Stimulated activated CD8-positive, alpha-beta memory T cell treated with anti-CD3 and anti-CD28 coated beads, Interleukin-12 subunit alpha, Interleukin-12 subunit beta, amount 100 ng/mL, for 1 hour (primary cell): ENCODE results near the gene TFDP1.
"Not testable (repeated sequence)": the region's sequence is repeated elsewhere in the genome, so short reads cannot be mapped to it uniquely, and the experiment has no call there.

Experiments
- DNase-seq: peaks from one replicate; pipeline ENCODE4 v3.0.0-alpha.2; 2020; ENCODE audit warnings: low read depth

TFDP1 gene

DNA sequence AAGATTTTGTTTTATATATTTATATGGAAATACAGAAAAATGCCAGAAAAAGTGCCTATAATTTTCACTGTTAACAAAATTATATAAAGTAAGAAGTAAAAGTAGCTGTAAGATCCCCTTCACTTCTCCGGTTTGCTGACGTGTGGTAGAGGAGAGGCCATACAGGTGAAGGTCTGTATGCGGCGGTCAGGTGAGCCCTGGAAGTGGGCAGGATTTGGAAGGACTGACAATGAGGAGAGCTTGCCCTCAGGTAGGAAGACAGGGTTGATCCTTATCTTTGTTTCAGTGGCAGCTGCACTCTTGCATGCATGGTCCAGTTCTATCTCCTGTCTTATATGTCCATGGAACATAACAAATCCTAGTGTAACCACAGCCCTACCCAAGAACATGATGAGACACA is 16.9 kb upstream of the TFDP1 start:
- no peak for DNase-seq

DNA sequence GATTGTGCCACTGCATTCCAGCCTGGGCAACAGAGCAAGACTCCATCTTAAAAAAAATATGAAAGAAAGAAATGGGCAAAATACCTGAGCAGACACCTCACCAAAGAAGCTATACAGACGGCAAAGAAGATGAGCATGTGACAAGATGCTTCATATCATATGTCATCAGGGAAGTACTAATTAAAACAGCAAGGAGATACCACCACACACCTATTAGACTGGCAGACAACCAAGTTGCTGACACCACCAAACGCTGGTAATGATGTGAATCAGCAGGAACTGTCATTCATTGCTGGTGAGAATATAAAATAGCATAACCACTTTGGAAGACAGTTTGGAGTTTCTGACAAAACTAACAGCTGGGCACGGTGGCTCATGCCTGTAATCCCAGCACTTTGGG is 11.5 kb upstream of the TFDP1 start:
- DNase-seq = no peak

DNA sequence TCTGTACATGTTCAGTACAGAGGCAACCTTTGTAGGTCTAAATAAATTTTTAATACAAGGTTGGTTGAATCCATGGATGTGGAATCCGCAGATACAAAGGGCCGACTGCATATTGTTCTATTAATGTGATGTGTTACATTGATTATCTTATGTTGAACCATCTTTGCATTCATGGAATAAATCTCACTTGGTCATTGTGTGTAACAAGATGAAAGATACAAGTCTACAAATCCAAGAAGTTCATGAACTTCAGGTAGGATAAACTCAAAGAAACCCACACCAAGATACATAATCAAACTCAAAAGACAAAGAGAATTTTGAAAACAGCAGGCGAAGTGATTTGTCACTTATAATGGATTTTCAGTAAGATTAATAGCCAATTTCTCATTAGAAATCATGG is 8.0 kb upstream of the TFDP1 start:
- DNase-seq = no peak

DNA sequence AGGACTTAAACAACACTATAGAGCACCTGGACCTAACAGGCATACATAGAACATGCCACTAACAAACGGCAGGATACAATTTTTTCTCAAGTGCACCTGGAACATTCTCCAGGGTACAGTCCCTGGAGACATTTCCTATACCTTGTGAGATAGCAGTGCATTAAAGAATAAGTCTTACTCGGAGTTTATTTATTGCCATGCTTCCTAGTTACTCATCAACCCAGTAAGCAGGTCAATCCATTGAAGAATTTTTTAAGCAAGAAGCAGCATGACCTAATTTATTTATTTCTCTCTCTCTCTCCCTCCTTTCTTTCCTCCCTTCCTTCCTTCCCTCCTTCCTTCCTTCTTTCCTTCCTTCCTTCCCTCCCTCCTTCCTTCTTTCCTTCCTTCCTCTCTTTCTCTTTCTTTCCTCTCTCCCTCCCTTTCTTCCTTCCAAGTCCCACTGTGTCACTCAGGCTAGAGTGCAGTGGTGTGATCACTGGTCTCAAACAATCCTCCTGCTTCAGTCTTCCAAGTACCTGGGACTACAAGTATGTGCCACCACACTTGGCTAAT is 6.6 kb upstream of the TFDP1 start:
- DNase-seq = no peak

DNA sequence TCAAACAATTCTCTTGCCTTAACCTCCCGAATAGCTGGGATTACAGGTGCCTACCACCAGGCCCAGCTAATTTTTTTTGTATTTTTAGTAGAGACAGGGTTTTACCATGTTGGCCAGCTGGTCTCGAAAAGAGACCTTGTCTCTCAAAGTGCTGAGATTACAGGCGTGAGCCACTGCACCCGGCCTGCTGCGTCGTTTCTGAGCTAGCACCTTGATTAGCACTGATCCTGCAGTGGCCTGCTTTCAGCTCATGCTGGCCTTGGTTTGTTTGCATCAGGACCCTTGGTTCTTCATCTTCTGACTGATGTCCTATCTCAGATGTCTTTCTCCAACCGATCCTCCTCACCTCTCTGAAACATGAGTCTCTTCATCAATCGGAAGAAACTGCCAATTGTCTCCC is 4.9 kb upstream of the TFDP1 start:
- DNase-seq = no peak

DNA sequence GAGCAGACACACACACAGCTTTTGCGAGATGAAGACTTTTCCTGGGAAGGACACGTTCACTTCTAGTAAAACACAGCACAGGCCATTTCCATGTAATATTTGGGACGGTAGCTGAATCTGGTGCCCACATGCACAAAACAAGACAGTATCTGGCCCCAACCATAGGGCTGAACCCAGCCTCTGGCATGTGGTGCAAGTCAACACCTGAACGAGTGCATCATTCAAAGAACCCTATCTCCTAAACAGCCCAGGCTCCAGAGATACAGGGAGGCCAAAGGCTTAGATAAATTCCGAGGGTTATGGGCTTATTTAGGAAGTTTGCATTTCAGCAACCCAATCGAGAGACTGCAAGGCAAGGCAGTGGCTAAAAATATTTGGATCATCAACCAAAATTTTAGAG is 2.7 kb upstream of the TFDP1 start:
- DNase-seq = no peak

DNA sequence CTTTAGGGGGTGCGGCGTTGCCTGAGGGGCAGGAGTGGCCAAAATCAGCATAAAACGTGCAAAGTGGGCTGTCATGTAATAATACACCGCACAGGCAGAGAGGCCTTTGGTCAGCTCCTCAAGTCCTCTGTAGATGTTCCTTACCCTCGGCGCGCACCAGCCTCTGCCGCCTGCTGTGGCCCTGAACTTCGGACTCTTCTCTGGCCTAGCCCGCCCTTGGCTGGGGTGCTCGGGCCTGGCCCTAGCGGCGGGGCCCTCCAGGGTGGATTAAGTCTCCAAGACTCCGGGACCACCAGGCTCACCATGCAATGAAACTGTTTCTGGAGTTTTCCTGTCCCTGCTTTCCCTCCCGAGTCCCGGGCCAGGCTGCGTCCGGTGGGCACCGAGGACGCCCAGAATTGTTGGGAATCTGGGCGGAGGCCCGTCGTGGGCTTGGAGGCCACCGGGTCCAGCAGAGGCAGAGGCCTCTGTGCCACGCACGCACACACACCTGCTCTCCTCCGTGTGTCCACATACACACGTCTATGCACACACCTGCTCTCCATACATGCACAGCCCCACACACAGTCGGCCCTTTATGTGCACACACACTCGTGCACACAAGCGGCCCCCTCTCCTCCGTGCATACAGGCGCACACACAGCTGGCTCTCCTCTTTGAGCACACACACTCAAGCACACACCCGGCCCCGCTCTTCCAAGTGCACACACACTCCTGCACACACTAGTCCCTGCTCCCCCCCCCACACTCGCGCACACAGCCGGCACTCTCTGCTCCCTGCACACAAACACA is 1.5 kb upstream of the TFDP1 start:
- DNase-seq = no peak

DNA sequence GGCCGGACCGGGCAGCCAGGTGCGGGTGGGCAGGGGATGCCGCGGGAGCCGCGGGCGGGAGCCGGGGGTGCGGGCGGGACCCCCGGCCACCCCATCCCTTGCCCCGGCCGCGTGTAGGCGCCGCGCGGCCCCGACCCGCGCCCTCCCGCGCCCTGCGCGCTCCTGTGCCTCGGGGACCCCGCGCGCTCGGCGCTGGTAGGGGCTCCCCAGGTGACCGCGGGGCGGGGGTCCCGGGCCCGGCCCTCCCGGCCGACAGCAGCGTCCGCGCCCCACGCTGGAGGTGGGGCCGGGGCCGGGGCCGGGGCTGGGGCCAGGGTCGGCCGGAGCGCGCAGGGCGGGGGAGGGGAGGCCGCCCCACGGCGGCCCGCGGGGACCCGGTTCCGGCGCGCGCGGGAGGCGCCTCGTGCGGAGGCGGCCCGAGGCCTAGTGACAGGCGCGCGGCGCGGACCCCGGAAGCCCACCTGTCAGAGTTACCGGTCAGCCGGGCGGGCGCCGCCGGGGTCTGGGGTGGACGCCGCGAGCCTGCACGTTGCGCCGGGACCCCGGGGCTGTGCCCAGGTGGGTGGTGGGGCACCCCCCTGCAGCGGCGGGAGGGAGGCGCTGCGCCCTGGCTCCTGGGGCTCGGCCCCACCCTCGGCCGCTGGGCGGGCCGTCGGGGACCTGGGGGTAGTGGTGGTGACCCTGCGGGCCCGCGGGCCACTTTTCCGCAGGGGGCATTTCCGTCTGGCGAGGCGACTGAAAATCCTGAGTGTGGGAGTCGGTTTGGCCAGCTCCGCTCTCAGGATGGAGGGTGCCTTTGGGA is 518 bp downstream of the TFDP1 start:
- DNase-seq = no peak

DNA sequence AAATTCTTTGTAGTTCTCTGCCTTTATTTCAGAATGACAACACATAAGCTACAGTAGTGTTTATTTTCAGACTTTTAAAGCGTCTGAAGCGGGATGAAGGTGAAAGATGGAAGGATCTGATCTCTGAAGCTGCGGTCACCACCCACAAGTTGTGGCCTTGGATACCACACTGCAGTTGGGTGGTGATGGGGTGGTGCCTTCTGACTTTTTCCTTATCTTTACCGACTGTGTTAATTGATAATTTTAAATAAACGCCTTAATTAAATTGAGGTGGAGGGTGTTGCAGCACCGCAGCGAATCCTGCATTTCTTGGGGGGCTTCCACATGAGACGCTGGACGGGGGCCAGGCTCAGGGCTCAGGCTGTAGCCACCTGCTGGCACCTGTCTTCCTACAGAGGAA is 1.3 kb downstream of the TFDP1 start:
- no peak for DNase-seq

DNA sequence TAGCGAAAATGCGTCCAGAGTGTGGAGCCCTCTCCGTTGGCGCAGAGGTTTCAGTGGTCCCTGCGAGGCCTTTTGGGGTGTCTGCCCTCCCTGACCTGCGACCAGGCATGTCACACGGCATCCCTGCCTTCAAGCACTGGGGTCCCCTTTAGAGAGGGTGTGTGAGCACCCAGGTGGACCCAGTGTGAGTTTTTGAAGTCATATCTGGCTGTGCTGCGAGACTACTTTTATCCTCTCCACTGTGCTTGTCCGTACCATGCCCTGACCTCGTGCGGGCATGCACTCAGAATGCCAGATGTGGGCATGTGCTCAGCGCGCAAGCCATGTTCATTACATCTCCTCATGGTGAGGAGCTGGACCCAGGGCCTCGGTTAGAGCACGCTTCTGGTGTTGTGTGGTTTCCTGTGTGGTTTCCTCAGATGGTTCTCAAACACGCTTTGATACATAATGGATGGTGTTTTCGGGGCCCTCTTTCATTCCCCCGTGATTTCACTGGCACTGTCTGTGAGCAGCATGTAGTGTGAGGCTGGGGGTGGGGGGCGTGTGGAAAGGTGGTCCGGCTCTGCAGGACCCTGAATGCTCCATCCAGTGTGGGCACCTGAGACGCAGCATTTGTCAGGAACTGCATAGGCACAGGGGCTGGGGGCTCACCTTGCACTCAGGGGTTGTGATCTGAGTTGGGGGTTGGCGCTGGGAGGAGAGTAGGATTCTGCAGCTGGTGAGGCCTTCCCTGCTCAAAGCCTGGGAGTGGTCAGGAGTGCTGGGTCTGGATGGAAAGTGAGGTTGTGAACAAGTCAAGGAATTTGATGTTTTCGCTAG is 2.3 kb downstream of the TFDP1 start:
- no peak for DNase-seq

DNA sequence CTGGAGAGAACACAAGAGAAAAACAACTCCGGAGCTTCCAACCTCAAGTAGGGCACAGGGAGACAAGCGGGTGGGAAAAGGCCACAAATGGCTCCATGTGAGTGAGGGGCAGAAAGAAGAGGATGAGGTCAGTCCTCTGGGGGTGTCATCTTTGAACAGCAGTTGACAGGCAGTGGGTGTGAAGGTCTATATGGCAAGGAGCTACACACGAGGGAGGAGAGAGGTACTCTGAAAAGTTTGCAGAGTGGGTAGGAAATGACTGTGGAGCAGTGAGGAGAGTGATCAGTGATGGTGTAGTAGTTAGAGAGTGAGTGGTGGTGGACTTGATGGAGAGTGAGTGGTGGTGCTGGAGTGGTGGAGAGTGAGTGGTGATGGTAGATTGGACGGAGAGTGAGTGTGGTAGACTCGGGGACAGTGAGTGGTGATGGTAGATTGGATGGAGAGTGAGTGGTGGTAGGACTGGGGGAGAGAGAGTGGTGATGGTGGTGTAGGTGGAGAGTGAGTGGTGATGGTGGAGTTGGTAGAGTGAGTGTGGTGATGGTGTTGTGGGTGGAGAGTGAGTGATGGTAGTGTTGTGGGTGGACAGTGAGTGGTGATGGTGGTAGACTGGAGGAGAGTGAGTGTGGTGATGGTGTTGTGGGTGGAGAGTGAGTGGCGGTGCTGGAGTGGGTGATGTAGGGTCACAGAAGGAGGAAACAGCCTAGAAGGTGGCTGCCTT is 4.0 kb downstream of the TFDP1 start:
- no peak for DNase-seq

DNA sequence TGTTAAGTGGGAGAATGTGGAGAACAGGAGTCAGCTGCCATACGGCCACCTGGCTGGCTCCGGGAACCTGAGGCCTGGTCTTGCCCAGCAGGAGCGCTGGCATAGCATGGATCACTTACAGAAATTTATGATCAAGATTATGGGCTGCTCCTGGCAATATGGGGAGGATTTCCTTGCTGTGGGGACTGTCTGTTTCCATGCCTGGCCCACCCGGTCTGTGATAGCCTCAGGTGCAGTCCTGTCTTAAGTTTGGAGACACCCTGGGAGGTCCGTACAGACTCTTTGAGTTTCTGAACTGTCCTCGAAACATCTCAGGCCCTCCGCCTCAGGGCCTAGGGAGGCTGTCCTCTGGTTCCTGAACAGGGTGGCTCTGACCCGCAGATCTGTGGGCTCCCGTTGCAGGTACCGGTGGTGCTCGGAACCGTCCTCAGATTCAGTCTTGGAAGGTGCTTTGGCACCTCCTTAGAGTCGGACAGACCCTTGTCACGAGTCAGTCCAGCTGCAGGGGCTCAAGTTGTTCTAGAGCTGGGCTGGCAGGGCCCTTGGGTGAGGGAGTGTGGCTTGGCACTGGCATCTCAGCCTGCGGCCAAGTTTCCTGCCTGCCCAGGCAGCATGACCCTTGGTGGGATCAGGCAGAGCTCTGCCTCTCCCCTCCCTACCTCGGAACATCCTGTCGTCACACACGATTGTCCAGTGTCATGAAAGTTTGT is 4.9 kb downstream of the TFDP1 start:
- no peak for DNase-seq

DNA sequence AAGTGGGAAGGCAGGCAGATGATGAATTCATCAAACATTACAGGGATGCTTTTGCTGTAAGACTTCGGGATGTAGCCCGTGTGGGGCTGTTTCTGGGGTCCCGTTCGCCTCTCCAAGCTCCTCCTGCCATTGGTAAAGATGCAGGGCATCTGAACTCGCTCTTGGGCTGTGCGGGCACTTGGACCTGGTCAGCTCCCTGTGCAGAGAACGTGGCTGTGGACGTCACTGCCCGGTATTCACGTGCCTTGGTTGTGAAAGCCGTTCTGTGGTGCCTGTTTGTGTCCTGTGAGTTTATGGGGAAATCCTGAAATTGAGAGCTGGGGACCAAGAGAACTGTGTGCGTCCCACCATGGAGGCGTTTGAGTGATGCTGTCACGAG is 5.4 kb downstream of the TFDP1 start:
- DNase-seq = no peak

DNA sequence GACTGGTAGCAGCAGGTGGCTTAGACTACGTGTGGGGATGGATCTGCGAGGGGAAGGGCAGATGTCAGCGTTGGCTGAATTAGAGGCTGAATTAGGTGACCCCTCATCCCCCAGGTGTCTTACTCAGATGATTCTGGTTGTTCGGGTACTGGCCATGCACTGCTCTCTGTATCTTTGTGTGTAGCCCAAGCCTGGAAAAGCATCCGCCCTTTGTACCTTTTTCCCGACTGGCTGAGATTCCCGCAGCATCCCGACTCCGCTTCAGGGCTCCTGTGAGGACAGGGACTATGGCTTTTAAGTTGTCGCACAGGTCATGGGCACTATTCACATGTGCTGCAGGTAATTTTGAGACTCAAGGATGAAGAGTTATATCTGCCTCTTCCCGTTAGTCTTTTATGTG is 7.2 kb downstream of the TFDP1 start:
- DNase-seq = no peak

DNA sequence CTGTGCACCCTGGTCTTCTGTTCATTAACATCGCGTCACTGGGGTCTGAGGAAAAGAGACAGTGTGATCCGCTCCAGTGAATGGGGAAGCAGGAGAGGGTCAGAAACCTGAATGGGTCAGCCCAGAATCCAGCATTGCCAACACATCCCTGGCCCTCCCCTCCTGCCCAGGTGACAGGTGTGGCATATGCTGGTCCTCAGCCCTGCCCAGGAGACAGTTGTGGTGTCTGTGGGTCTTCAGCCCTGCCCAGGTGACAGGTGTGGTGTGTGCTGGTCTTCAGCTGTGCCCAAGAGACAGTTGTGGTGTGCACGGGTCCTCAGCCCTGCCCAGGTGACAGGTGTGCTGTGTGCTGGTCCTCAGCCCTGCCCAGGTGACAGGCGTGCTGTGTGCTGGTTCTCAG is 8.0 kb downstream of the TFDP1 start:
- DNase-seq = no peak

DNA sequence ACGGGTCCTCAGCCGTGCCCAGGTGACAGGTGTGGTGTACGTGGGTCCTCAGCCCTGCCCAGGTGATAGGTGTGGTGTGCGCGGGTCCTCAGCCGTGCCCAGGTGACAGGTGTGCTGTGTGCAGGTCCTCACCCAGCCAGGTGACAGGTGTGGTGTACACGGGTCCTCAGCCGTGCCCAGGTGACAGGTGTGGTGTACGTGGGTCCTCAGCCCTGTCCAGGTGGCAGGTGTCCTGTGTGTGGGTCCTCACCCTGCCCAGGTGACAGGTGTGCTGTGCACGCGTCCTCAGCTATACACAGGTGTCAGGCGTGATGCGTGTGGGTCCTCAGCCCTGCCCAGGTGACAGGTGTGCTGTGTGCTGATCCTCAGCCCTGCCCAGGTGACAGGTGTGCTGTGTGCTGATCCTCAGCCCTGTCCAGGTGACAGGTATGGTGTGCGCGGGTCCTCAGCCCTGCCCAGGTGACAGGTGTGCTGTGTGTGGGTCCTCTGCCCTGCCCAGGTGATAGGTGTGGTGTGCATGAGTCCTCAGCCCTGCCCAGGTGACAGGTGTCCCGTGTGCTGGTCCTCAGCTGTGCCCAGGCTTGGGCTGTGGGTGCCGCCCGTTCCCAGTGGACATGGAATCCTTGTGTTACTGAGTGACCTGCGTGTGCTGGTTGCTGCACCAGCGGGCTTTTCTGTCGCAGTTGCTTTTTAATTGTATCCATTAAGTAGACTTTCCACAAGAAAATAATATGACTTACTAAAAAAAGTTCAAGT is 9.7 kb downstream of the TFDP1 start:
- not testable (repeated sequence) for DNase-seq

DNA sequence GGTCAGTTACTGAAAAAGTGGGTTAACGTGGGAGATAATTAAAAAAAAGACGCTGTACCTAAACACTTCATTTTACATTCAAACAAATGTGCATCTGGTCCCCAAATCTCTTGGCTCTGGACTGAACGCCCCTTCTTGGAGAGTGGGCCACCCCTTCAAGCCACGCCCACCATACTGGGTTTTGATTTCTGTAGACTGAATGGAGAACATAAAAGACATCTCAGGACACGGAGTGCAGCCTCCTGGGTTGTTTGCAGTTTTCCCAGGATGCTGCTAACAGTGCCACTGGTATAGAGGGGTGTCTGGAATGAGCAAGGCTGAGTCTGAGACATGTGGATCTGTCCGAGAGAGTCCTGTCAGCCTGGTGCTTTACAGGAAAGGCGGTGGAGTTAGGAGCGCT is 10.6 kb downstream of the TFDP1 start:
- DNase-seq = no peak

DNA sequence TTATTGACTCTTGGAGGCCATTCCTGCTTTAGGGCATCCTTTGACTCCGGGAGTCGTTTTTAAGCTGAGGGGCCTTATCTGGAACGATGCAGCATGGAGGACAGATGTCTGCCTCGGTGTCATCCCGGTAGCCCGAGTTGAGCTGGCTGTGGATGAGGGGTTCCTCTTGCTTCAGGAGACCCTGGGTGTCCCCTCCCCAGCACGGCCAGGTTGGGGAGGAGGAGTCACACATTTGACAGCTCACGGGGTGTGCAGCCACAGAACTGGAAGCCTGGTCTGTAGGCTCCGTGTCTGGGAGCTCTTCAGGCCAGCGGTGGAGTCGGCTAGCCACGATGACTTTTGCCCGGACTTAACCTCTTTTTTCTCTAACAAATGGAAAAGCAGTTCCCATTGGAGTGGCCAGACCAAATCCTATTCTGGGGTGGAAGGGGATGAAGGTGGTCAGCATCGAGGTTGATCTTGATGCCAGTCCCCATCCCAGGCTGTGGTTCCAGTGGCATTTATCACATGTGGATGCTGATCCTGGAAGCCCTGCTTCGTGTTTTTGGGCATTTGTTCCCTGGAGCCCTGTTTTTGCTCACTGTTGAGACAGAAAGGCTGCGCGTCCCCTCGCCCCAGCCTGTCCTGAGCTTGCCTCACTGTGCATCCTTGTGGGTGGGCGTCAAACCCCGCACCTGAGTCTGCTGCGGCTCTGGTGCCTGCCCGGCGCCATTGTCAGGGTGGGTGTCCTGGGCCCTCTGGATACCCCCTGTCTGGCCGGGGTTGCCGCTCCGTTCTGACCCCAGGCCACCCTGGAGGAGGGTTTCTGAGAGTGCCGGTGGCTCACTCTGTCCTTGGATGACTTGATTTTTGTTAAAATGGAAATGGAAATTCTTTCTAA is 12.0 kb downstream of the TFDP1 start:
- DNase-seq = no peak

DNA sequence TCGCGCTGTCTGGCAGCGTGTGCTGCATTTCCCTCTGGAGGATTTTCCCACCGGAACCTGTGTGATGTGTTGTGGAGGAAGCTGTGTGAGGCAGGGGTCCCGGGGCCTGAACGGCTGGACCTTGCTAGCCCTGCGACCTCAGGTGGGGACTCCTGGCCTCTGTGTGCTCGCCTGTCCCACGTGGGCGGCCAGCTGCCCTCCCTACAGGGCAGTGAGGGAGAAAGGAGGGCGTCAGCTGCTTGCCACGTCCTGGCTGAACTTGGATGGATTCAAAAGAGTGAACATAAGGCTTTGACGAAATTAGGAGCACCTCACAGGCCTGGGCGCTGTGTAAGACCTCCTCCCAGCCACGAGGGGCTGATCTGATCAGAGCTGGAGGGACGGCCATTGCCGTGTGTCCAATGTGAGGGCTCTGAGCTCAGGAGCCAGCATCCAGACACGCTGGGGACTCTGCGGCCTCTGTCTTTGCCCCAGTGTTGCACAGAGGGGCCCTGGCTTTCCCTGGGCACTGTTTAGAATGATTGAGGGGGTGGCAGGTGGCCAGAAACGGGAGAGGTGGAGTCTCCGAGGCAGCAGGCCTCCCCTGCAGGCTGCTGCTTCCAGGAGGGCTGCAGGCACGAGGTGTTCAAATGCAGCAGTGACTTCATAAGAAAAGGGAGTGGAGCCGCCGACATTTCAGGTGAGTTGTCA is 13.0 kb downstream of the TFDP1 start:
- DNase-seq = no peak
